Epithelial cell of esophagus (primary cell): Measurements from ENCODE around the gene NPAS2.

ENCODE experiments used
- DNase-seq: peaks from one replicate; pipeline ENCODE4 v3.0.0; 2010; ENCODE audit warnings: low read depth
- H3K4me3 ChIP-seq: 2 replicates; pipeline ENCODE4 v1.5.1; 2011; ENCODE audit warnings: mild to moderate bottlenecking, low read length, control low read depth
- TF ChIP-seq, protein P1 (sequence below): IDR thresholded peaks from 2 replicates; pipeline ENCODE4 v1.5.1; 2011; ENCODE audit warnings: low read depth, mild to moderate bottlenecking, low read length, control low read depth, inconsistent platforms; ENCODE audit not compliant: insufficient read depth; ENCODE audit errors: missing control alignments

The NPAS2 gene

DNA sequence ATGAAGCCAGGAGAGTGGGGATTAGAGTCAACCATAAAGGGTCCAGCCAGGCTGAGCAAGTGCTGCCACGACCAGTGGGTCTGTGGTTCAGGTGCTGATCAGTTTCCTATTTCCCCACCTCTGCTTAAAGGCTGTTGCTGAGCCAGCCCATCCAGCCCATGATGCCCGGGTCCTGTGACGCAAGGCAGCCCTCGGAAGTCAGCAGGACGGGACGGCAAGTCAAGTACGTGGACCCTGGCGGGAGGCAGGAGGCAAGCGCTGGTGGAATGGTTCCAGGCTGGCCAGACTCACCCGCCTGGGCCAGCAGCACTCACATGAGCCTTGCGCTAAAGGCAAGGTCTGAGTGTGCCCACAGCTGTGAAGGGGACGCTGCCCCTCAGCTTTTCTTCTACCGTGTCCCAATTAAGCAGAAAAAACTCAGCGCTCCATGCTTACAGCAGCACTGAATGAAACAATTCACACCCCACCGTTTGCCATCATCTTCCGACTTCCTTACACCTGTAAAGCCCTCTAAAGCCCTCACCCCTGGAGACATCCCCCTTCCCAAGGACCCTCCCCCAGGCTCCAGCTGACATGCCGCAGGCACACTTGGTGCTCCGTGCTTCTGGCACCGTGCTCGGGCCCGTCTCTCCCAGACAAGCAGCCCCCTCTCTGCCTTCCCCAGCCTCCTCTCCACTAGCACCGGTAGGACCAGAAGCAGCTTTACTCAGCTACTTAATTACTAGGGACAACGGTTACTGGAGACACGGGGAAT lies 170.9 kb downstream of the NPAS2 start:
- no peak overlapping the region for H3K4me3 ChIP-seq
- DNase-seq: no peak
- TF ChIP-seq, protein P1, sequence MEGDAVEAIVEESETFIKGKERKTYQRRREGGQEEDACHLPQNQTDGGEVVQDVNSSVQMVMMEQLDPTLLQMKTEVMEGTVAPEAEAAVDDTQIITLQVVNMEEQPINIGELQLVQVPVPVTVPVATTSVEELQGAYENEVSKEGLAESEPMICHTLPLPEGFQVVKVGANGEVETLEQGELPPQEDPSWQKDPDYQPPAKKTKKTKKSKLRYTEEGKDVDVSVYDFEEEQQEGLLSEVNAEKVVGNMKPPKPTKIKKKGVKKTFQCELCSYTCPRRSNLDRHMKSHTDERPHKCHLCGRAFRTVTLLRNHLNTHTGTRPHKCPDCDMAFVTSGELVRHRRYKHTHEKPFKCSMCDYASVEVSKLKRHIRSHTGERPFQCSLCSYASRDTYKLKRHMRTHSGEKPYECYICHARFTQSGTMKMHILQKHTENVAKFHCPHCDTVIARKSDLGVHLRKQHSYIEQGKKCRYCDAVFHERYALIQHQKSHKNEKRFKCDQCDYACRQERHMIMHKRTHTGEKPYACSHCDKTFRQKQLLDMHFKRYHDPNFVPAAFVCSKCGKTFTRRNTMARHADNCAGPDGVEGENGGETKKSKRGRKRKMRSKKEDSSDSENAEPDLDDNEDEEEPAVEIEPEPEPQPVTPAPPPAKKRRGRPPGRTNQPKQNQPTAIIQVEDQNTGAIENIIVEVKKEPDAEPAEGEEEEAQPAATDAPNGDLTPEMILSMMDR: no peak

DNA sequence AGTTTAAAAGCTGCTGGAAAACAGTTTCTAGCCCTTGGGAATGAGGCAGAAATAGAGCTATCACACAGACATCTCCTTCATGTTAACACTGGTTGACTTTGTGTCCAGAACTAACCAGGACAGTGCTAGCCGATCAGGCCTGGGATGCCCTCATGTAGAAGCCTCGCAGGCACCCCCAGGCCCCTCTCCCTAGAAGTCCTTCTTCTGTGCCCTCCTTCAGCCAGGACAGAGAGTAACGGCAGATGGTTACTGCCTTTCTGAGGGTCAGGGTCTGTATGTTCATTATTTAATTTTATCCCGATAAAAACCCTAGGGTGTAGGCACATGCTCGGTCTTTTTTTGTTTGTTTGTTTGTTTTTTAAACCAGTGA lies 171.4 kb downstream of the NPAS2 start:
- TF ChIP-seq, protein P1: no peak
- no peak overlapping the region for H3K4me3 ChIP-seq
- DNase-seq: no peak

DNA sequence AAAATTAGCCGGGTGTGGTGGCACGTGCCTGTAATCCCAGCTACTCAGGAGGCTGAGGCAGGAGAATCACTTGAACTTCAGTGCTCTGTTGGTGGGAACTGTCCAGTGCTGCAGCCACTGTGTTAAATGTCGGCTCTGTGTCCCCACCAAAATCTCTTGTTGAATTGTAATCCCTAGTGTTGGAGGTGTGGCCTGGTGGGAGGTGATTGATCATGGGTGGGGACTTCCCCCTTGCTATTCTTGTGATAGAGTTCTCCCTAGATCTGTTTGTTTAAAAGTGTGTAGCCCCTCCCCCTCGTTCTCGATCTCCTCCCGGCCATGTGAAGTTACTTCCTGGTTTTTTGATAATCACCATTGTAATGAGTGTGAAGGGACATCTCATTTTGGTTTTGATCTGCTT lies 172.3 kb downstream of the NPAS2 start:
- H3K4me3 ChIP-seq: no peak overlapping the region
- TF ChIP-seq, protein P1: no peak

DNA sequence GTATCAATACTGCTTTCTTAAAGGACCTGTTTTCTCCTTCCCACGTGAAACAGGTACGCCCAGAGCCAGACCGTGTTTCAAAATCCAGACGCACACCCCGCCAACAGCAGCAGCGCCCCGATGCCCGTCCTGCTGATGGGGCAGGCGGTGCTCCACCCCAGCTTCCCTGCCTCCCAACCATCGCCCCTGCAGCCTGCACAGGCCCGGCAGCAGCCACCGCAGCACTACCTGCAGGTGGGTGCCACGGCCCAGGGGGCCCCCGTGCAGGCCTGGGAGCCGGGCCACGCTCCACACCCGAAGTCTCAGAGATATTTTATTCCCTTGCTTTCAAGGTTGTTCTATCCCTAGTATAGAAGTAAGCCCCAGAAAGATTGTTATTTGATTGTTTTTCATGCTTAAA lies 173.4 kb downstream of the NPAS2 start:
- TF ChIP-seq, protein P1: no peak
- no peak for DNase-seq
- no peak overlapping the region for H3K4me3 ChIP-seq

More for the DNA sequence above, 172.3 kb downstream of the NPAS2 start:
- no peak for DNase-seq

DNA sequence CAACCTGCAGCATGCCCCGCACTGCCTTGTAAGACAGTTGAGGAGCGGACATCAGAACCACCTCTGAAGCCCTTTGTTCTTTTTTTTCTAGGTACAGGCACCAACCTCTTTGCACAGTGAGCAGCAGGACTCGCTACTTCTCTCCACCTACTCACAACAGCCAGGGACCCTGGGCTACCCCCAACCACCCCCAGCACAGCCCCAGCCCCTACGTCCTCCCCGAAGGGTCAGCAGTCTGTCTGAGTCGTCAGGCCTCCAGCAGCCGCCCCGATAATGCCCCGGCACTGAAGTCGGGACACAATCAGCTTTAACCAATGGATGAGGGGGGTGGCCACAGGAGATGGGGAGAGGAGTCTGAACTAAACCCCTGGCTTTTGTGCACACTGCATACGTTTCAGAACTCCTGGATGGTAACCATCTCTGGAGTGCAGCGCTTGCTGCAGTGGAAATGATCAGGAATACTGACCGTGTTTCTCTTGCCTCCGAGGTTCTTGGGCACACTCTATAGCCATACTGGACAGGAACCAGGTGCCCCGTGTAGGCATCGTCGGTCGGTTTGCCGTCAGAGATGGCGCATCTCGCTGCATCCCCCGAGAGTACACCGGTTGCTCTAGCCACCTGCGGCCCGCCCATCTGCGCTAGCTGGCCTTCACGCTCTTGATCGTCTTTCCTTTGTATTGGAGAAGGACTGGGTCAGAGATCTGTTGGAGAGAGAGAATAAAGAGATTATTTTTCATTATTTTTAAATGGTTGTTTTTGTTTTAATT lies 175.6 kb downstream of the NPAS2 start:
- no peak overlapping the region for H3K4me3 ChIP-seq
- DNase-seq: no peak
- TF ChIP-seq, protein P1: no peak

DNA sequence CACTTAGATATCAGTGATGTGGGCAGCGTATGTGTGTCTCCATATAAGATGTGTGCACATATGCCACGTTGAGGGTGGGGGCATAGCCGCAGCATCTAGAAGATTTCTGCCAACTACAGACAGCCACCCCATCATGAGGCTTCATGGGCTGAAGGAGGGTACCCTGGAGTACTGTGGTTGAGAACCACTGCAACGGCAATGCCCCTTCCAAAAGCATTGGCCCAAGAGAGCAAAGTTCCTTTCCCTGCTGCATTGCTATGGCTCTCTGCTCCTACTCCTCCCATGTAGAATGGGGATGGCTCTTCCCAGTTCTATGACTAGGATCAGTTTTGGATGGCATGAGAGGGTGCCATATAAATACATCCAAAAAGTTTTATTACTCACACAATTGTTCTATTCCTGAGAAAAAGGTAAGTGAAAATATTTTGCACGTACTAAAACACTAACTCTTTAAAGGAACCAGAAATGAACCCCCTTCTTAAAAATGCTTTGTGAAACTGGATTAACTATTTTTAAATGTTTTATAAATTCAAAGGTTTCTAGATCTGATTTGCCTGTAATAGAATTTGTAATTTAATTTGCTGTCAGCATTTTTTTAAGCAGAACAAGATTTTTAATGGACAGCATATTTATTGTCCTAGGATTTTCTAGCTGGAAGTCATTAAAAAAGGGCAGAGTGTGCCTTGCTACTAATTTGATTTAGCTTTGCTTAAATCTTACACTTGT lies 177.7 kb downstream of the NPAS2 start:
- DNase-seq: no peak
- TF ChIP-seq, protein P1: no peak
- no peak overlapping the region for H3K4me3 ChIP-seq
